ENCODE data around the gene FZD7.

The FZD7 gene

GRCh38 chr2:202051499-202052161 is 18.0 kb downstream of the FZD7 start:
- no peak for TF ChIP-seq CTCF (IDR thresholded peaks at IDR 0.05; ENCODE audit: insufficient read depth, low read depth, low read length, missing control alignments)
- no peak overlapping the region for H3K4me3 ChIP-seq (ENCODE audit: low read depth, low read length)
- DNase-seq (ENCODE audit: low read depth): no peak

GRCh38 chr2:202052235-202052634 is 18.6 kb downstream of the FZD7 start:
- DNase-seq (ENCODE audit: low read depth): no peak
- no peak overlapping the region for H3K4me3 ChIP-seq (ENCODE audit: low read depth, low read length)
- TF ChIP-seq CTCF (IDR thresholded peaks at IDR 0.05; ENCODE audit: insufficient read depth, low read depth, low read length, missing control alignments): no peak

GRCh38 chr2:202054679-202055078 is 21.0 kb downstream of the FZD7 start:
- no peak for TF ChIP-seq CTCF (IDR thresholded peaks at IDR 0.05; ENCODE audit: insufficient read depth, low read depth, low read length, missing control alignments)
- no peak for DNase-seq (ENCODE audit: low read depth)
- no peak overlapping the region for H3K4me3 ChIP-seq (ENCODE audit: low read depth, low read length)

GRCh38 chr2:202056611-202057010 is 23.0 kb downstream of the FZD7 start:
- peak; percentile 25 for TF ChIP-seq CTCF (IDR thresholded peaks at IDR 0.05; ENCODE audit: insufficient read depth, low read depth, low read length, missing control alignments)
- H3K4me3 ChIP-seq (ENCODE audit: low read depth, low read length): no peak overlapping the region
- peak; percentile 25 for DNase-seq (ENCODE audit: low read depth)

DNA sequence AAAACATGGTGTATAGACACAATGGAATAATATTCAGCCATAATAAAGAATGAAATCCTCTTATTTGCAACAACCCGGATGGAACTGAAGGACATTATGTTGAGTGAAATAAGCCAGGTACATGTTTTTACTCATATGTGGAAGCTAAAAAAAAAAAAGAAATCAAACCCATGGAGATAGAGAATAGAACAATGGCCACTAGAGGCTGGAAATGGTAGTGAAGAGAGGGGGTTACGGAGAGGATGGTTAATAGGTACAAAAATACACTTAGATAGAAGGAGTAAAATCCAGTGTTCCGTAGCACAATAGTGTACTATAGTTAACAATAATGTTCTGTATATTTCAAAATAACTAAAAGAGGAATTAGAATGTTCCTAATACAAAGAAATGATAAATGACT is 26.6 kb downstream of the FZD7 start:
- H3K4me3 ChIP-seq (ENCODE audit: low read depth, low read length): no peak overlapping the region
- no peak for DNase-seq (ENCODE audit: low read depth)
- TF ChIP-seq CTCF (IDR thresholded peaks at IDR 0.05; ENCODE audit: insufficient read depth, low read depth, low read length, missing control alignments): peak; percentile 23

- no peak for TF ChIP-seq CTCF (IDR thresholded peaks at IDR 0.05; ENCODE audit: insufficient read depth, low read depth, low read length, missing control alignments)
- H3K4me3 ChIP-seq (ENCODE audit: low read depth, low read length): no peak overlapping the region
These were observed 28.0 kb downstream of the FZD7 start for GRCh38 chr2:202061695-202062094.

More at GRCh38 chr2:202061695-202062094, 28.0 kb downstream of the FZD7 start:
- DNase-seq (ENCODE audit: low read depth): no peak
